ENCODE data around the gene ARHGAP40.

DNA sequence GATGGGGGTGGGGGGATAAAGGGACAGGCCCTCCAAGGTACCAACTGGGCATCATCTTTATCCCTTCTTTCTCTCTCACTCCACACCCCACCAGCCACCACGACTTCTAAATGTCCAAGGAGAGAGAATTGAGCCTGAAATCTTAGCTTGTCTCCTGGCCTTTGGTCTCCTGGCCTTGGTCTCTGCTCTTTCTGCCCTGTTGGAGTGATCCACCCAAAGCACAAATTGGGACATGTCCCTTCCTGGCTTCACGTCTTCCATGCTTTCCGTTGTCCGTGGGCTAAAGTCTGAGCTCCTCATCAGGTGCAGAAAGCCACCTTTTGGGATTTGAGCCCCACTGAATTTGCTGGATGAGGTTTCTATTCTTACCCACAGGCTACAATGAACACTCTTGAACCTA lies 12.3 kb upstream of the ARHGAP40 start:
- TF ChIP-seq SIN3A (IDR thresholded peaks at IDR 0.05; ENCODE audit: borderline replicate concordance, insufficient read depth, low read depth, low read length), result no peak
- TF ChIP-seq, protein P1, sequence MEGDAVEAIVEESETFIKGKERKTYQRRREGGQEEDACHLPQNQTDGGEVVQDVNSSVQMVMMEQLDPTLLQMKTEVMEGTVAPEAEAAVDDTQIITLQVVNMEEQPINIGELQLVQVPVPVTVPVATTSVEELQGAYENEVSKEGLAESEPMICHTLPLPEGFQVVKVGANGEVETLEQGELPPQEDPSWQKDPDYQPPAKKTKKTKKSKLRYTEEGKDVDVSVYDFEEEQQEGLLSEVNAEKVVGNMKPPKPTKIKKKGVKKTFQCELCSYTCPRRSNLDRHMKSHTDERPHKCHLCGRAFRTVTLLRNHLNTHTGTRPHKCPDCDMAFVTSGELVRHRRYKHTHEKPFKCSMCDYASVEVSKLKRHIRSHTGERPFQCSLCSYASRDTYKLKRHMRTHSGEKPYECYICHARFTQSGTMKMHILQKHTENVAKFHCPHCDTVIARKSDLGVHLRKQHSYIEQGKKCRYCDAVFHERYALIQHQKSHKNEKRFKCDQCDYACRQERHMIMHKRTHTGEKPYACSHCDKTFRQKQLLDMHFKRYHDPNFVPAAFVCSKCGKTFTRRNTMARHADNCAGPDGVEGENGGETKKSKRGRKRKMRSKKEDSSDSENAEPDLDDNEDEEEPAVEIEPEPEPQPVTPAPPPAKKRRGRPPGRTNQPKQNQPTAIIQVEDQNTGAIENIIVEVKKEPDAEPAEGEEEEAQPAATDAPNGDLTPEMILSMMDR (IDR thresholded peaks at IDR 0.05), result no peak
